Esophagus squamous epithelium (tissue), 5 donors: ENCODE measurements around the gene HPGDS. TPM values are rescaled to one million over a fixed set of nuclear protein-coding genes. Genes with fewer than 3 reads are reported as not detected.

ENCODE experiments used
- DNase-seq: peaks from one replicate; lab custom pipeline; 2025; lab: John Stamatoyannopoulos, UW
- H3K27ac ChIP-seq, 4 donors: fragments of 200-600 bp; sonication (generic); one replicate each; pipeline ENCODE4 v1.5.1; 2016 to 2019; ENCODE audit warnings: mild to moderate bottlenecking in 1 of 4
- H3K27me3 ChIP-seq, 4 donors: fragments of 200-600 bp; sonication (generic); 1 replicate in 3 of 4; 2 replicates in 1 of 4; pipeline versions ENCODE4 v1.5.1 to v1.6.0; 2017 to 2021; ENCODE audit warnings: antibody characterized with exemption in 1 of 4
- H3K36me3 ChIP-seq, 3 donors: fragments of 200-600 bp; sonication (generic); one replicate each; pipeline ENCODE4 v1.5.1; 2016 to 2019
- H3K4me1 ChIP-seq, 3 donors: fragments of 200-600 bp; sonication (generic); one replicate each; pipeline ENCODE4 v1.5.1; 2017 to 2019
- H3K4me3 ChIP-seq, 4 donors: fragments of 200-600 bp; sonication (generic); 1 replicate in 3 of 4; 2 replicates in 1 of 4; pipeline ENCODE4 v1.5.1; 2016 to 2019; ENCODE audit warnings: mild to moderate bottlenecking in 2 of 4, moderate library complexity in 1 of 4
- H3K9me3 ChIP-seq, 3 donors: fragments of 200-600 bp; sonication (generic); one replicate each; pipeline ENCODE4 v1.5.1; 2016 to 2019
- CTCF ChIP-seq, 6 experiments: fragments of 450-650 bp in 4 of 6; fragments of 200-600 bp in 2 of 6; sonication (generic) in 2 of 6; IDR thresholded peaks; one replicate each; pipeline ENCODE4 v1.5.1; 2016 to 2019; ENCODE audit warnings: antibody characterized with exemption in 6 of 6, mild to moderate bottlenecking in 4 of 6, moderate library complexity in 4 of 6
- POLR2A ChIP-seq, 4 donors: fragments of 450-650 bp; IDR thresholded peaks; one replicate each; pipeline ENCODE4 v1.6.1; 2017; ENCODE audit warnings: antibody characterized with exemption in 4 of 4, mild to moderate bottlenecking in 4 of 4, moderate library complexity in 3 of 4
- WGBS, 2 donors: methylation state at CpG; one replicate each; pipeline ENCODE4 v1.1.5; 2018; 5-methylcytosine and 5-hydroxymethylcytosine counted together
- intact Hi-C: fragments of 100-400 bp; cut with DNase I; formaldehyde crosslinking; loops from one replicate; pipeline ENCODE4 v1.15.0; 2022
- total RNA-seq, 4 donors: library from RNA; depleted of rRNA; stranded (reverse); fragments of >200 nt; gene quantifications; one replicate each; pipeline ENCODE4 v1.1.0, GENCODE V29; 2016
- donor health status: DM: yes; HTN: yes; CAD: no.

HPGDS gene
- total RNA-seq, 4 donors from 2014 or later: 0.13 to 5.5 (median 0.15) TPM; not detected in 1

- Histone ChIP-seq H3K36me3 (no peaks in the 10 kb centered on the region), H3K9me3 (no peaks in the 10 kb centered on the region), H3K4me3 (no peak overlapping the region), H3K27ac (no peak overlapping the region), H3K4me1 (no peaks in the 10 kb centered on the region), H3K27me3 (no peaks in the 10 kb centered on the region)
- no peak for TF ChIP-seq POLR2A (IDR thresholded peaks at IDR 0.05)
- TF ChIP-seq CTCF (IDR thresholded peaks at IDR 0.05): no peak
- WGBS, 2 donors: 48 to 82% methylated on average over 1 of the region's 1 CpG
- intact Hi-C loops: no loop called here
- no peak for DNase-seq
Observed at GRCh38 chr4:94351319-94351718, 8.7 kb upstream of the HPGDS start.

DNA sequence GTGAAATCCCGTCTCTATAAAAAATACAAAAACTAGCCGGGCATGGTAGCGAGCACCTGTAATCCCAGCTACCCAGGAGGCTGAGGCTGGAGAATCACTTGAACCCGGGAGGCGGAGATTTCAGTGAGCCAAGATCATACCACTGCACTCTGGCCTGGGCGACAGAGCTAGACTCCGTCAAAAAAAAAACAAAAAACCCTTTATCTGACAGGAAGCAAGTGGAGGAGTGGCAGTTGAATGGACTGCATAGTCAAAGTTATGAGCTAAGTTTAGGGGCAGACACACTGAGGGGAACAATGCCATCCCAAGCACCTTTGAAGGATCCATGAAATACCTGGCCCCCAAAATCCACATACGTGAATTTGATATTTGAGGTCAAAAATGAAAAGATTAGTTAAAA, 7.5 kb upstream of the HPGDS start:
- H3K4me3 ChIP-seq: no peak overlapping the region
- DNase-seq: no peak
- no peaks in the 10 kb centered on the region for H3K27me3 ChIP-seq
- H3K4me1 ChIP-seq: no peaks in the 10 kb centered on the region
- no peak for TF ChIP-seq POLR2A (IDR thresholded peaks at IDR 0.05)
- TF ChIP-seq CTCF (IDR thresholded peaks at IDR 0.05): no peak
- no peak overlapping the region for H3K27ac ChIP-seq
- H3K9me3 ChIP-seq: no peaks in the 10 kb centered on the region
- intact Hi-C loops: no loop called here
- 80 to 86% methylated on average over 8 of the region's 8 CpGs for WGBS, 2 donors
- no peaks in the 10 kb centered on the region for H3K36me3 ChIP-seq

DNA sequence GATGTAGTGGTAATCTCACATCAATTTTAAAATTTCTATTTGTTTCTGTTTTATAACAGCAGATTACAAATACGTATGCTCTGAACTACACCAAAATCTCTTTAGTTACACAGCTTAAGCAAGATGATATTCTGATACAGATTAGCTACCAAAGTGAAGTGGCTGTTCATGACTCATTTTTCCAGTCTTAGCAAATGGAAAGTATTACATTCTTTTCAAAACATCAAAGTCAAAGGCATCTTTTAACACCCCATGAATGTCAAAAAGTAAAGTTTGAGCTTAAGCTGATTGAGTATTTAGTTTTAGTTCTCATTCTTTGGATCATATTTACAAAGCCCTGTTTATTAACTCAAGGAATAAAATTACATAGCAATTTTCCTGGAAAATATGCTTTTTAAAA, 6.6 kb upstream of the HPGDS start:
- intact Hi-C loops: no loop called here
- no peak overlapping the region for H3K27ac ChIP-seq
- H3K9me3 ChIP-seq: no peaks in the 10 kb centered on the region
- H3K36me3 ChIP-seq: no peaks in the 10 kb centered on the region
- no peaks in the 10 kb centered on the region for H3K27me3 ChIP-seq
- H3K4me3 ChIP-seq: no peak overlapping the region
- 65 to 72% methylated on average over 1 of the region's 1 CpG for WGBS, 2 donors
- no peaks in the 10 kb centered on the region for H3K4me1 ChIP-seq
- no peak for TF ChIP-seq POLR2A (IDR thresholded peaks at IDR 0.05)
- TF ChIP-seq CTCF (IDR thresholded peaks at IDR 0.05): no peak
- DNase-seq: no peak

GRCh38 chr4:94348666-94349065, 6.0 kb upstream of the HPGDS start:
- Histone ChIP-seq H3K4me1 (no peaks in the 10 kb centered on the region), H3K9me3 (no peaks in the 10 kb centered on the region), H3K27ac (no peak overlapping the region), H3K27me3 (no peaks in the 10 kb centered on the region), H3K4me3 (no peak overlapping the region), H3K36me3 (no peaks in the 10 kb centered on the region)
- 81 to 90% methylated on average over 3 of the region's 3 CpGs for whole genome bisulfite sequencing, 2 donors
- TF ChIP-seq CTCF (IDR thresholded peaks at IDR 0.05) (no peak), POLR2A (IDR thresholded peaks at IDR 0.05) (no peak)
- intact Hi-C loops: no loop called here
- DNase-seq: no peak

DNA sequence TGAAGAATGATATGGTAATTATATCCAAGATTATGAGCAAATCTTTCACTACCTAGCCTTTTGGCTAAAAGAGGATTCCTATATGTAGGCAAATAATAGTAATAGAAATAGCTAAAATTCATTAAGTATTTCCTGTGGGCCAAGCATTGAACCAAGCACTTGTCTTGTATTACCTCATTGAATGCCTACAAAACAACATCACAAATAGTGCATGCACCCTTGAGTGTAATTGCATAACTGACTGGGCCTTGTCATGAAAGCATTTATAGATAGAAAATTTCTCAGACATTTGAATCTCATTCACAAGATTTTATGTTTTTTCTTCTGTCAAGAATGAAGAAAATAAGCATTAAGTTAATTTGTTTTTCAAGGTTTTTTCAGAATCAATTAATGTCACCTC, 3.9 kb upstream of the HPGDS start:
- Histone ChIP-seq H3K36me3 (no peaks in the 10 kb centered on the region), H3K9me3 (no peaks in the 10 kb centered on the region), H3K4me1 (peaks cover 0 to under 1% (median 0%) of the 10 kb centered on the region in 3 donors), H3K27me3 (no peaks in the 10 kb centered on the region), H3K27ac (no peak overlapping the region), H3K4me3 (no peak overlapping the region)
- TF ChIP-seq CTCF (IDR thresholded peaks at IDR 0.05) (no peak), POLR2A (IDR thresholded peaks at IDR 0.05) (no peak)
- intact Hi-C loops: no loop called here
- no peak for DNase-seq
